Body of pancreas (tissue), 4 donors: ENCODE results near the gene PLEKHA6. TPM values are rescaled to one million over a fixed set of nuclear protein-coding genes. Genes with fewer than 3 reads are reported as not detected.
A peak's percentile ranks its signal among the peaks of the same experiment; 100 is the strongest.

Experiments used
- ATAC-seq: fragments of 150-250 bp; one replicate; pipeline ENCODE4 v1.9.1; 2016
- DNase-seq, 4 donors: peaks; one replicate each; pipeline ENCODE4 v3.0.0-alpha.2; 2019
- H3K27ac ChIP-seq, 4 donors: fragments of 200-600 bp; sonication (generic); 1 replicate in 3 of 4; 2 replicates in 1 of 4; pipeline versions ENCODE4 v1.5.1 to v1.6.1; 2016 to 2019; ENCODE audit warnings: mild to moderate bottlenecking in 1 of 4, mixed read lengths in 1 of 4, moderate library complexity in 1 of 4
- H3K27me3 ChIP-seq, 2 donors: fragments of 200-600 bp; sonication (generic); one replicate each; pipeline ENCODE4 v1.6.0; 2016; ENCODE audit warnings: mild to moderate bottlenecking in 1 of 2
- H3K36me3 ChIP-seq, 2 donors: fragments of 200-600 bp; sonication (generic); replicated peaks in 1 of 2; 2 replicates each; pipeline ENCODE4 v1.5.1; 2016; ENCODE audit warnings: low read depth in 2 of 2; ENCODE audit not compliant: insufficient read depth in 1 of 2
- H3K4me1 ChIP-seq: fragments of 200-600 bp; sonication (generic); one replicate; pipeline ENCODE4 v1.6.0; 2016
- H3K4me3 ChIP-seq, 2 donors: fragments of 200-600 bp; sonication (generic); 1 replicate in 1 of 2; 2 replicates in 1 of 2; pipeline ENCODE4 v1.5.1; 2016 to 2019
- H3K9me3 ChIP-seq, 3 donors: fragments of 200-600 bp; sonication (generic); 1 replicate in 2 of 3; 2 replicates in 1 of 3; pipeline ENCODE4 v1.5.1; 2016
- POLR2A ChIP-seq, 3 donors: fragments of 450-650 bp; IDR thresholded peaks; one replicate each; pipeline ENCODE4 v1.6.1; 2016; ENCODE audit warnings: antibody characterized with exemption in 3 of 3, mild to moderate bottlenecking in 2 of 3
- WGBS, 2 donors: methylation state at CpG; one replicate each; pipeline ENCODE4 v1.1.5; 2017; 5-methylcytosine and 5-hydroxymethylcytosine counted together
- intact Hi-C: fragments of 100-400 bp; cut with DNase I; formaldehyde crosslinking; loops from one replicate; pipeline ENCODE4 v1.15.1; 2023
- total RNA-seq, 2 donors: library from RNA; depleted of rRNA; stranded (reverse); fragments of >200 nt; gene quantifications; one replicate each; pipeline ENCODE4 v1.1.0, GENCODE V29; 2016
- TF ChIP-seq, protein P1 (sequence below), 7 experiments: fragments of 450-650 bp in 4 of 7; fragments of 200-600 bp in 3 of 7; sonication (generic) in 3 of 7; IDR thresholded peaks; one replicate each; pipeline ENCODE4 v1.5.1; 2016 to 2019; ENCODE audit warnings: antibody characterized with exemption in 7 of 7

PLEKHA6 gene
- total RNA-seq, 2 donors from 2014 or later = 10.9 to 20.4 TPM

DNA sequence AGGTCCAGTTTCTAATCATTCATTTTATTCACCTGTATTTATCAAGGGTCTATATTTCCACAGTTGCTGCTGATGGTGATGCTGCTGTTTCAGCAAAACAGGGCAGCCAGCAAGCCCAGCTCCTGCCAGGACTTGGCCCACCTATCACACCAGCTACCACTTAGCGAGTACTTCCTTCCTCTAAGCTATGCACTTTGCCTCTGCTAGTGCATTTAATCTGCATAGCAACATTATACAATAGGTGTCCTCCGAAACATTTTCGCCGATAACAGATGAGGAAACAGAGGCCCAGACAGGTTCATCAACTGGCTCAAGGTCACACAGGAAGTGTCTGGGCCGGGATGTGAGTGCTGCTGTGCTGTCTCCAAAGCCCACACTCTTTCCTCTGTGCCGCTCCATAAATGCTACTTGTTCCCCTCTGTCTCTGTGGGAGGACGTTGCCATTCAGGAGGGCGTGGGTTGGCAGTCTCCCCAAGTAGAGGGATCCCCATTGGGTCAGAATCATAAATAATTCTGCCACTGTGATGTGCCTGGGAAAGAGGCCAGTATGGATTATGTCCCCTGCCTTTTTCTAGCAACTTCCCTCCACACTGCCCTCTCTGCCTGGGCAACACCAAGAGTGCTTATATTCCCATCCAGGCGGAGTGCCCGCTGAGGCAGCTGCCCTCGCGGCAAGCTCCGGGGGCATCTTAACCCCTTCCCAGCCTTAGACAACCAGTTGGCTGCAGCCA is 9.4 kb upstream of the PLEKHA6 start:
- Histone ChIP-seq H3K27me3 (no peaks in the 10 kb centered on the region), H3K36me3 (no peaks in the 10 kb centered on the region), H3K4me1 (peaks cover under 1% of the 10 kb centered on the region), H3K4me3 (no peak overlapping the region), H3K9me3 (no peaks in the 10 kb centered on the region), H3K27ac (no peak overlapping the region)
- TF ChIP-seq, protein P1, sequence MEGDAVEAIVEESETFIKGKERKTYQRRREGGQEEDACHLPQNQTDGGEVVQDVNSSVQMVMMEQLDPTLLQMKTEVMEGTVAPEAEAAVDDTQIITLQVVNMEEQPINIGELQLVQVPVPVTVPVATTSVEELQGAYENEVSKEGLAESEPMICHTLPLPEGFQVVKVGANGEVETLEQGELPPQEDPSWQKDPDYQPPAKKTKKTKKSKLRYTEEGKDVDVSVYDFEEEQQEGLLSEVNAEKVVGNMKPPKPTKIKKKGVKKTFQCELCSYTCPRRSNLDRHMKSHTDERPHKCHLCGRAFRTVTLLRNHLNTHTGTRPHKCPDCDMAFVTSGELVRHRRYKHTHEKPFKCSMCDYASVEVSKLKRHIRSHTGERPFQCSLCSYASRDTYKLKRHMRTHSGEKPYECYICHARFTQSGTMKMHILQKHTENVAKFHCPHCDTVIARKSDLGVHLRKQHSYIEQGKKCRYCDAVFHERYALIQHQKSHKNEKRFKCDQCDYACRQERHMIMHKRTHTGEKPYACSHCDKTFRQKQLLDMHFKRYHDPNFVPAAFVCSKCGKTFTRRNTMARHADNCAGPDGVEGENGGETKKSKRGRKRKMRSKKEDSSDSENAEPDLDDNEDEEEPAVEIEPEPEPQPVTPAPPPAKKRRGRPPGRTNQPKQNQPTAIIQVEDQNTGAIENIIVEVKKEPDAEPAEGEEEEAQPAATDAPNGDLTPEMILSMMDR (IDR thresholded peaks at IDR 0.05) = no peak
- TF ChIP-seq POLR2A (IDR thresholded peaks at IDR 0.05) = no peak
- no peak for ATAC-seq
- DNase-seq = no peak
- 60 to 81% methylated on average over 13 of the region's 13 CpGs for WGBS, 2 donors
- intact Hi-C loops = loop anchor here (5.0 to 10.0 kb wide), 2 partner anchors 207 to 504 kb away; partner anchors contain the start of gene SNRPE

DNA sequence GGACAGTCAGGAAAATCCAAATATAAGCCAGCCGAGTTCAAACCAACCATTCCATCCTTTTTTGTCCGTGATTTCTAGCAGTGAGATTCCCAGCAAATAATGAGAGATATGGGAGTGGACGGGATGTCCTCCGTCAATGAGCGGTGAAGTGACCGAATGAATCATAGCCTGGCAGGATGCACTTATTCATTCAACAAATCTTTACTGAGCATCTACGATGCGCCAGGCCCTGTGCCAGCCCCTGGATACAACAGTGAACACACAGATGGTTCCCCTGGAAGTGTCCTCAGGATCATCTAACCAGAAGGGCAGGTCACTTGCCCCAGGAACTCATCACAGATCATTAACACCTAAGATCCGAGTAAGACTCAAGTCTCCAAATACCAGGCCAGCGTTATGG is 8.2 kb upstream of the PLEKHA6 start:
- Histone ChIP-seq H3K4me3 (no peak overlapping the region), H3K27ac (no peak overlapping the region), H3K9me3 (no peaks in the 10 kb centered on the region), H3K27me3 (no peaks in the 10 kb centered on the region), H3K36me3 (no peaks in the 10 kb centered on the region), H3K4me1 (peaks cover 12% of the 10 kb centered on the region)
- no peak for ATAC-seq
- intact Hi-C loops = loop anchor here (5.0 to 10.0 kb wide), 2 partner anchors 206 to 503 kb away; partner anchors contain the start of gene SNRPE
- TF ChIP-seq, protein P1 (IDR thresholded peaks at IDR 0.05) = no peak
- no peak for TF ChIP-seq POLR2A (IDR thresholded peaks at IDR 0.05)
- 78 to 84% methylated on average over 10 of the region's 10 CpGs for WGBS, 2 donors
- DNase-seq = no peak

DNA sequence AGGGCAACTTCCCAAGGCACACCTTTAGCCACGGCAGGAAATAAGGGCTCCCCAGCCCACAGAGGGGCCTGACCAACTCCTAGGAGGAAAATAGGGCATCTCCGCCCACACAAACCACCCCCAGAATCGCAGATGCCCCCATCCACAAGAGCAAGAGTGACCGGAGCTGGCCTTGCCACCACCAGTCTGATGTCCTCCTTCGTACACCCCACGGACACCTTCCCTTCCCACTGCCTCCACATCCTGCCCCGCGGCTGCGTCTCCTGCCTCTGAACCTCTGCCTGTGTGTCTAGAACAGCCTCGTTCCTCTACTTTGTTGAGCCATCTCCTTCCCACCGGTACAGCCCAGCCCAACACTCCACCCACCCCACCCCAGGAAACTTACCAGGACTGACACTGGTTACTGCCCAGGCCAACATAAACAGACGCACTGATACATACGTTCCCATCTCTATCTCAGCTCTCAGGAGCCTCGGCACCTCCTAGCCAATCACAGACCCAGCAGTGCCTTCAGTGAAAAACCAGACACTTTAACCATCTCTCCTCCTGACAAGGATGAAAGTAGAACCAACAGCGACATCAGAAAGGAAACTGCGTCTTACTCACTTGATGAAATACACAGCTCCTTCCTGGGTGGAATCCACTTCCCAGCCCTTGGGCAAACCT is 7.6 kb upstream of the PLEKHA6 start:
- DNase-seq (no peak), ATAC-seq (no peak)
- 80 to 87% methylated on average over 16 of the region's 16 CpGs for WGBS, 2 donors
- Histone ChIP-seq H3K36me3 (no peaks in the 10 kb centered on the region), H3K27me3 (no peaks in the 10 kb centered on the region), H3K9me3 (no peaks in the 10 kb centered on the region), H3K4me3 (no peak overlapping the region), H3K27ac (no peak overlapping the region), H3K4me1 (peaks cover 15% of the 10 kb centered on the region)
- TF ChIP-seq, protein P1 (IDR thresholded peaks at IDR 0.05) = no peak
- no peak for TF ChIP-seq POLR2A (IDR thresholded peaks at IDR 0.05)
- intact Hi-C loops = loop anchor here (5.0 to 10.0 kb wide), 2 partner anchors 205 to 503 kb away; partner anchors contain the start of gene SNRPE

DNA sequence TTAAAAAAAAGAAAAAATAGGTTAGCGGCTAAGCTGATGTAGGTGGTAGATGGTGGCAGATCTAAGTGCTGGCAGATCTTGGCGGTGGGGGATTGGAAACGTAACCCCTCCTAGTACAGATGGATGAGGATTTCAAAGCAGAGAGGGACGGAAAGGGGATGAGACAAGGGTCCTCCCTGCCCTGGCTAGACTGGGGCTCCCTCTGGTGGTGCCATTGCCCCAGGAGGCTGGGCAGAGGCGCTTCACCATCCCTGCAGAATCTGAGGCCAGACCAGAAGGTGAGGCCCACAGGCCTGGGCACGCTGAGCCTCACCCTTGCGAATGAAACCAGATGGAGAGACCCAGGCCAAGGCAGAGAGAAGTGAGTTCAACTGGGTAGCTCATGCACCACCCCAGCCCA is 7.0 kb upstream of the PLEKHA6 start:
- intact Hi-C loops = loop anchor here (5.0 to 10.0 kb wide), 2 partner anchors 204 to 502 kb away; partner anchors contain the start of gene SNRPE
- H3K4me1 ChIP-seq = peaks cover 17% of the 10 kb centered on the region
- H3K27ac ChIP-seq = no peak overlapping the region
- DNase-seq (no peak), ATAC-seq (no peak)
- TF ChIP-seq, protein P1 (IDR thresholded peaks at IDR 0.05) = peak in 1 of 7 experiments; percentile 21
- TF ChIP-seq POLR2A (IDR thresholded peaks at IDR 0.05) = no peak
- WGBS, 2 donors = 89 to 95% methylated on average over 6 to 7 of the region's 7 CpGs
- H3K4me3 ChIP-seq = no peak overlapping the region
- no peaks in the 10 kb centered on the region for H3K36me3 ChIP-seq
- no peaks in the 10 kb centered on the region for H3K9me3 ChIP-seq
- no peaks in the 10 kb centered on the region for H3K27me3 ChIP-seq
